SK-N-SH (cell line): ENCODE results near the gene MAP3K2. TPM values are rescaled to one million over a fixed set of nuclear protein-coding genes. Genes with fewer than 3 reads are reported as not detected.

Experiments used
- CTCF ChIA-PET: fragments of 300-600, 350-600 bp; formaldehyde crosslinking; extraction: SDS; loops from one replicate; lab custom pipeline; 2021; lab: Yijun Ruan, JAX
- POLR2A ChIA-PET: fragments of 350-600 bp; sonication (Branson Sonifier 250); formaldehyde crosslinking; extraction: SDS; loops from one replicate; lab custom pipeline; 2020; ENCODE audit warnings: antibody characterized with exemption, inconsistent platforms; lab: Yijun Ruan, JAX
- DNase-seq: peaks from one replicate; pipeline ENCODE4 v3.0.0; 2012
- H2AFZ ChIP-seq: fragments of 200-600 bp; sonication (generic); 2 replicates; pipeline ENCODE4 v1.8.1; 2016; ENCODE audit warnings: antibody characterized with exemption, mild to moderate bottlenecking, low read depth
- H3F3A ChIP-seq: fragments of 200-600 bp; sonication (generic); replicated peaks from 2 replicates; pipeline ENCODE3; 2016; ENCODE audit warnings: antibody characterized with exemption, mild to moderate bottlenecking; ENCODE audit not compliant: insufficient read depth
- H3K27ac ChIP-seq, 2 experiments: fragments of 200-500 bp in 1 of 2; fragments of 200-600 bp in 1 of 2; sonication (Bioruptor generic) in 1 of 2; sonication (generic), shearing (Covaris generic) in 1 of 2; 2 replicates each; pipeline versions ENCODE4 v1.5.1 to v1.6.1; 2014 to 2016; ENCODE audit warnings: low read depth in 2 of 2, inconsistent platforms in 1 of 2, low read length in 1 of 2, mild to moderate bottlenecking in 1 of 2, mixed read lengths in 1 of 2
- H3K27me3 ChIP-seq: fragments of 200-600 bp; sonication (generic), shearing (Covaris generic); 2 replicates; pipeline ENCODE4 v1.6.1; 2016; ENCODE audit warnings: mixed run types; ENCODE audit not compliant: insufficient read depth
- H3K36me3 ChIP-seq, 2 experiments: fragments of 200-500 bp in 1 of 2; fragments of 200-600 bp in 1 of 2; sonication (Bioruptor generic) in 1 of 2; sonication (generic) in 1 of 2; replicated peaks in 1 of 2; 2 replicates each; pipeline versions ENCODE3 to v1.5.1; 2014 to 2016; ENCODE audit warnings: low read length in 1 of 2, mild to moderate bottlenecking in 1 of 2; ENCODE audit not compliant: insufficient read depth in 2 of 2, control insufficient read depth in 1 of 2
- H3K4me1 ChIP-seq, 2 experiments: fragments of 200-500 bp in 1 of 2; fragments of 200-600 bp in 1 of 2; sonication (Bioruptor generic) in 1 of 2; sonication (generic), shearing (Covaris generic) in 1 of 2; 2 replicates each; pipeline versions ENCODE4 v1.5.1 to v1.6.1; 2014 to 2016; ENCODE audit warnings: low read depth in 1 of 2, low read length in 1 of 2, mixed run types in 1 of 2; ENCODE audit not compliant: insufficient read depth in 2 of 2, control insufficient read depth in 1 of 2
- H3K4me2 ChIP-seq: fragments of 200-600 bp; sonication (generic), shearing (Covaris generic); 2 replicates; pipeline ENCODE4 v1.6.1; 2017; ENCODE audit warnings: mixed run types
- H3K4me3 ChIP-seq, 2 experiments: fragments of 200-500 bp in 1 of 2; fragments of 200-600 bp in 1 of 2; sonication (Bioruptor generic) in 1 of 2; sonication (generic), shearing (Covaris generic) in 1 of 2; 2 replicates each; pipeline versions ENCODE4 v1.5.1 to v1.8.1; 2014 to 2016; ENCODE audit warnings: low read depth in 2 of 2, inconsistent platforms in 1 of 2, low read length in 1 of 2, mild to moderate bottlenecking in 1 of 2, mixed read lengths in 1 of 2, moderate library complexity in 1 of 2
- H3K79me2 ChIP-seq: fragments of 200-600 bp; sonication (generic); 2 replicates; pipeline ENCODE4 v1.8.1; 2017; ENCODE audit warnings: mild to moderate bottlenecking; ENCODE audit not compliant: insufficient read depth
- H3K9ac ChIP-seq: fragments of 200-600 bp; sonication (generic); 2 replicates; pipeline ENCODE4 v1.6.1; 2017; ENCODE audit warnings: mixed run types
- H3K9me2 ChIP-seq: fragments of 200-600 bp; sonication (generic); 2 replicates; pipeline ENCODE4 v1.6.1; 2017; ENCODE audit warnings: mixed run types
- H3K9me3 ChIP-seq: fragments of 200-600 bp; sonication (generic); 2 replicates; pipeline ENCODE4 v1.6.1; 2017; ENCODE audit warnings: mixed run types, mild to moderate bottlenecking, moderate library complexity
- H4K20me1 ChIP-seq: fragments of 200-600 bp; sonication (generic); 2 replicates; pipeline ENCODE4 v1.6.1; 2017; ENCODE audit warnings: mild to moderate bottlenecking, mixed run types; ENCODE audit not compliant: insufficient read depth
- ELF1 ChIP-seq: IDR thresholded peaks from 2 replicates; pipeline ENCODE4 v1.4.0; 2012
- EP300 ChIP-seq, 2 experiments: IDR thresholded peaks; 2 replicates each; pipeline versions ENCODE4 v1.4.0 to v1.6.1; 2012; ENCODE audit warnings: borderline replicate concordance in 1 of 2, low read depth in 1 of 2, low read length in 1 of 2
- FOXM1 ChIP-seq: IDR thresholded peaks from 2 replicates; pipeline ENCODE4 v1.4.0; 2012; ENCODE audit warnings: low read depth, mild to moderate bottlenecking
- GABPA ChIP-seq: IDR thresholded peaks from 2 replicates; pipeline ENCODE4 v1.4.0; 2012; ENCODE audit warnings: low read depth, mild to moderate bottlenecking
- JUND ChIP-seq: IDR thresholded peaks from 2 replicates; pipeline ENCODE4 v1.4.0; 2012
- MXI1 ChIP-seq: IDR thresholded peaks from 2 replicates; pipeline ENCODE4 v1.6.1; 2012; ENCODE audit warnings: mild to moderate bottlenecking, low read depth, low read length, improper control_type of control experiment
- NRF1 ChIP-seq: IDR thresholded peaks from 2 replicates; pipeline ENCODE4 v1.6.1; 2012; ENCODE audit warnings: low read depth, mild to moderate bottlenecking, low read length
- RAD21 ChIP-seq: IDR thresholded peaks from 2 replicates; pipeline ENCODE4 v1.6.1; 2012; ENCODE audit warnings: mild to moderate bottlenecking, low read length
- RCOR1 ChIP-seq: fragments of 150-350 bp; IDR thresholded peaks from 2 replicates; pipeline ENCODE4 v1.6.1; 2017; ENCODE audit warnings: antibody characterized with exemption, low read length
- RFX5 ChIP-seq: IDR thresholded peaks from 2 replicates; pipeline ENCODE4 v1.6.1; 2012; ENCODE audit warnings: mild to moderate bottlenecking, improper control_type of control experiment, low read length
- RXRA ChIP-seq: IDR thresholded peaks from 2 replicates; pipeline ENCODE4 v1.4.0; 2012; ENCODE audit warnings: low read depth, mild to moderate bottlenecking, borderline replicate concordance
- TEAD4 ChIP-seq: IDR thresholded peaks from 2 replicates; pipeline ENCODE4 v1.4.0; 2012; ENCODE audit warnings: mild to moderate bottlenecking, borderline replicate concordance; ENCODE audit not compliant: insufficient read depth
- YY1 ChIP-seq: IDR thresholded peaks from 2 replicates; pipeline ENCODE4 v1.4.0; 2012; ENCODE audit warnings: low read depth, mild to moderate bottlenecking
- WGBS: methylation state at CpG from one replicate; pipeline ENCODE4 v1.1.6; 2017; ENCODE audit warnings: low lambda C conversion rate; 5-methylcytosine and 5-hydroxymethylcytosine counted together
- polyA plus RNA-seq, 3 experiments: library from polyadenylated mRNA; depleted of rRNA; stranded (reverse); fragments of >200 nt; gene quantifications; 2 replicates each; pipeline ENCODE4 v1.2.3, GENCODE V29; 2012
- TF ChIP-seq, protein P1 (sequence below): IDR thresholded peaks from 2 replicates; pipeline ENCODE4; 2012
- TF ChIP-seq, protein P2 (sequence below): fragments of 150-350 bp; IDR thresholded peaks from 2 replicates; pipeline ENCODE4 v1.6.1; 2017; ENCODE audit warnings: antibody characterized with exemption, low read length, low read depth, borderline replicate concordance
- TF ChIP-seq, protein P3 (sequence below): fragments of 200-600 bp; sonication (generic); IDR thresholded peaks from 2 replicates; pipeline ENCODE4 v1.6.1; 2017; ENCODE audit warnings: antibody characterized with exemption, mild to moderate bottlenecking, moderate library complexity
- TF ChIP-seq, protein P4 (sequence below): IDR thresholded peaks from 2 replicates; pipeline ENCODE4 v1.4.0; 2012; ENCODE audit warnings: low read depth

MAP3K2 gene
- polyA plus RNA-seq, 1 of the 3 experiments (the other 2 are of a cell fraction) = 2.7 TPM

DNA sequence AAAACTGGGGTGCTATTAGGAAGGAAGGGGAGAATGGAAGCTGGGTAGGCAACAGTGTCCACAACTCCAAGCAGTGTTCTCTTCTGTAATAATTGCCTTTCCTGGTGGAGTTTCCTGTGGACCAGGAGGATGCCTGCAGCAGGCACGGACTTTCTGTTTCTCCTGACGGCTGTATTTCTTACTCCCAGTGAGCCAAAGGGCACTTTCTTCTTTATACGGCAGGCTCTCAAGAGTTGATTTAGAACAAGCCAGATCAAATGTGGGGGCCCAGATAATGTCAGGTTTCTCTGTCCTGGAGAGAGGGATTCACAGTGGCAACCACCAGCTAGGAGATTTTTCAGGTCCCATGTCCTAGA is 17.5 kb upstream of the MAP3K2 start:
- peaks cover 13 to 26% of the 10 kb centered on the region in 2 experiments; a peak in 3 of 4 replicates for H3K4me1 ChIP-seq
- H3K4me3 ChIP-seq = no peak overlapping the region
- H2AFZ ChIP-seq = peak overlapping the region; percentile 47; the same call in 1 of the 2 replicates
- no peak overlapping the region; a peak in 1 of 4 replicates for H3K27ac ChIP-seq
- no peak for DNase-seq
- no peaks in the 10 kb centered on the region for H3K9me2 ChIP-seq
- ChIA-PET POLR2A (no interaction called here), CTCF (no interaction called here)
- no peaks in the 10 kb centered on the region for H3K27me3 ChIP-seq
- no peaks in the 10 kb centered on the region for H3K9me3 ChIP-seq
- no peak for TF ChIP-seq ELF1
- TF ChIP-seq GABPA = no peak
- TF ChIP-seq, protein P1, sequence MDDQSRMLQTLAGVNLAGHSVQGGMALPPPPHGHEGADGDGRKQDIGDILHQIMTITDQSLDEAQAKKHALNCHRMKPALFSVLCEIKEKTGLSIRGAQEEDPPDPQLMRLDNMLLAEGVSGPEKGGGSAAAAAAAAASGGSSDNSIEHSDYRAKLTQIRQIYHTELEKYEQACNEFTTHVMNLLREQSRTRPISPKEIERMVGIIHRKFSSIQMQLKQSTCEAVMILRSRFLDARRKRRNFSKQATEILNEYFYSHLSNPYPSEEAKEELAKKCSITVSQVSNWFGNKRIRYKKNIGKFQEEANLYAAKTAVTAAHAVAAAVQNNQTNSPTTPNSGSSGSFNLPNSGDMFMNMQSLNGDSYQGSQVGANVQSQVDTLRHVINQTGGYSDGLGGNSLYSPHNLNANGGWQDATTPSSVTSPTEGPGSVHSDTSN = no peak
- TF ChIP-seq RAD21 = no peak
- TF ChIP-seq RFX5 = no peak
- no peak for TF ChIP-seq TEAD4
- no peak for TF ChIP-seq MXI1
- H3K36me3 ChIP-seq = no peaks in the 10 kb centered on the region
- H3K79me2 ChIP-seq = no peaks in the 10 kb centered on the region
- no peak overlapping the region for H3K4me2 ChIP-seq
- H3F3A ChIP-seq = peaks cover 20% of the 10 kb centered on the region
- 90% methylated on average over 3 of the region's 3 CpGs for WGBS
- no peak overlapping the region for H3K9ac ChIP-seq
- no peaks in the 10 kb centered on the region for H4K20me1 ChIP-seq

DNA sequence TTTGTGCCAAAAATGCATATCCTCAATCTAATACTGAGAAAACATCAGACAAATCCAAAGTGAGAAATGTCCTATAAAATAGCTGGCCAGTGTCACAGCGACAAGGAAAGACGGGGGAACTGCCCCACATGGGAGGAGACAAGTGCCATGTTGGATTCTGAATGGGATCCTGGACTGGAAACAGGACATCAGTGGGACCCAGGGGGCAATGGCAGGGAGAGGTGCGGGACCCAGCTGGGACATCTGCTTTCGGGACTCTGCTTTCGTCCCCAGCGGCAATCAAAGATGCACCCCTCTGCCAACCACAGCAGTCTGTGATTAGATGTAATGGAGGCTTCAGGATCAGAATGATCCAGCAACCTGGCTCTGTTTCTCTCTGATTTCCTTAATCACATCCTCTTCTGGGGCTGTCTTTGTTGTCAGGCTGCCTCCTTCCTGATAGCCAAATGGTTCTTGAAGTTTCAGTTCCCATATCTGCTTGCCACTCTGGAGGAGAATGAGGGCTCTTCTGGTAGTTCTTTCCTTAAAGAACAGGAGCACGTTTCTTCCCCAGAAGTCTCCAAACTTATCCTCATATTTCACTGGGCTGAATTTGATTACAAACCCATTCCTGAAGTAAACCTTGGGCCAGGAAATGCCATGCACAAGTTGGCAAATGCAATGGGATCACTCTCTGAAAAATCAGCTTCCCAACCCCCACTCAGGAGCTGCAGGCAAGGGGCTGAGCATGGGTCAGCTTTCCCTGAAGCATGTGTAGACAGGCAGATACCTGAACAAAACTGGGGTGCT is 16.9 kb upstream of the MAP3K2 start:
- H3K4me3 ChIP-seq = no peak overlapping the region
- no peaks in the 10 kb centered on the region for H4K20me1 ChIP-seq
- H3K4me1 ChIP-seq = peaks cover 13 to 23% of the 10 kb centered on the region in 2 experiments; a peak in 3 of 4 replicates
- no peaks in the 10 kb centered on the region for H3K79me2 ChIP-seq
- H3K9me3 ChIP-seq = no peaks in the 10 kb centered on the region
- DNase-seq = no peak
- no peak overlapping the region for H3K9ac ChIP-seq
- H2AFZ ChIP-seq = no peak overlapping the region
- no peaks in the 10 kb centered on the region for H3K36me3 ChIP-seq
- H3K27ac ChIP-seq = no peak overlapping the region
- H3K4me2 ChIP-seq = no peak overlapping the region
- 95% methylated on average over 7 of the region's 7 CpGs for WGBS
- no peaks in the 10 kb centered on the region for H3K9me2 ChIP-seq
- CTCF ChIA-PET = interaction anchor here (0.5 to 1.8 kb wide), 2 partner anchors 11 to 80 kb away, joined by 3 to 5 read pairs; no protein-coding TSS in a partner anchor
- no peaks in the 10 kb centered on the region for H3K27me3 ChIP-seq
- peaks cover 20% of the 10 kb centered on the region for H3F3A ChIP-seq
- POLR2A ChIA-PET = no interaction called here
- TF ChIP-seq, protein P2, sequence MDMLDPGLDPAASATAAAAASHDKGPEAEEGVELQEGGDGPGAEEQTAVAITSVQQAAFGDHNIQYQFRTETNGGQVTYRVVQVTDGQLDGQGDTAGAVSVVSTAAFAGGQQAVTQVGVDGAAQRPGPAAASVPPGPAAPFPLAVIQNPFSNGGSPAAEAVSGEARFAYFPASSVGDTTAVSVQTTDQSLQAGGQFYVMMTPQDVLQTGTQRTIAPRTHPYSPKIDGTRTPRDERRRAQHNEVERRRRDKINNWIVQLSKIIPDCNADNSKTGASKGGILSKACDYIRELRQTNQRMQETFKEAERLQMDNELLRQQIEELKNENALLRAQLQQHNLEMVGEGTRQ = no peak
- TF ChIP-seq RCOR1 (no peak), RXRA (no peak), FOXM1 (no peak), RFX5 (no peak), YY1 (no peak), EP300 (IDR thresholded peaks at IDR 0.05; ENCODE audit: borderline replicate concordance in 1 of 2, low read depth in 1 of 2, low read length in 1 of 2) (no peak), MXI1 (no peak), TEAD4 (no peak), ELF1 (no peak), NRF1 (no peak), JUND (no peak)
- TF ChIP-seq, protein P3, sequence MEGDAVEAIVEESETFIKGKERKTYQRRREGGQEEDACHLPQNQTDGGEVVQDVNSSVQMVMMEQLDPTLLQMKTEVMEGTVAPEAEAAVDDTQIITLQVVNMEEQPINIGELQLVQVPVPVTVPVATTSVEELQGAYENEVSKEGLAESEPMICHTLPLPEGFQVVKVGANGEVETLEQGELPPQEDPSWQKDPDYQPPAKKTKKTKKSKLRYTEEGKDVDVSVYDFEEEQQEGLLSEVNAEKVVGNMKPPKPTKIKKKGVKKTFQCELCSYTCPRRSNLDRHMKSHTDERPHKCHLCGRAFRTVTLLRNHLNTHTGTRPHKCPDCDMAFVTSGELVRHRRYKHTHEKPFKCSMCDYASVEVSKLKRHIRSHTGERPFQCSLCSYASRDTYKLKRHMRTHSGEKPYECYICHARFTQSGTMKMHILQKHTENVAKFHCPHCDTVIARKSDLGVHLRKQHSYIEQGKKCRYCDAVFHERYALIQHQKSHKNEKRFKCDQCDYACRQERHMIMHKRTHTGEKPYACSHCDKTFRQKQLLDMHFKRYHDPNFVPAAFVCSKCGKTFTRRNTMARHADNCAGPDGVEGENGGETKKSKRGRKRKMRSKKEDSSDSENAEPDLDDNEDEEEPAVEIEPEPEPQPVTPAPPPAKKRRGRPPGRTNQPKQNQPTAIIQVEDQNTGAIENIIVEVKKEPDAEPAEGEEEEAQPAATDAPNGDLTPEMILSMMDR = no peak
- TF ChIP-seq, protein P4, sequence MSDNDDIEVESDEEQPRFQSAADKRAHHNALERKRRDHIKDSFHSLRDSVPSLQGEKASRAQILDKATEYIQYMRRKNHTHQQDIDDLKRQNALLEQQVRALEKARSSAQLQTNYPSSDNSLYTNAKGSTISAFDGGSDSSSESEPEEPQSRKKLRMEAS = no peak
- TF ChIP-seq, protein P1 = no peak
